GM18873 (cell line): ENCODE data around the gene GPR37.

Experiments
- ATAC-seq: cut with Tn5 transposase; IDR thresholded peaks from one replicate; pipeline ENCODE4 v1.9.1; 2021; ENCODE audit warnings: mild to moderate bottlenecking, moderate library complexity, moderate number of reproducible peaks; ENCODE audit not compliant: unreplicated experiment, low FRiP score

The GPR37 gene

GRCh38 chr7:124781418-124781817 lies 15.8 kb upstream of the GPR37 start:
- no peak for ATAC-seq

- no peak for ATAC-seq
Measured at GRCh38 chr7:124780608-124781007, 15.0 kb upstream of the GPR37 start.

- ATAC-seq, result no peak
Measured at GRCh38 chr7:124780056-124780455, 14.5 kb upstream of the GPR37 start.

- ATAC-seq, result no peak
Measured at GRCh38 chr7:124779620-124780019, 14.0 kb upstream of the GPR37 start.

- ATAC-seq, result no peak
Measured at GRCh38 chr7:124779194-124779593, 13.6 kb upstream of the GPR37 start.

GRCh38 chr7:124777268-124777667 lies 11.7 kb upstream of the GPR37 start:
- no peak for ATAC-seq

- no peak for ATAC-seq
Measured at GRCh38 chr7:124776153-124776552, 10.6 kb upstream of the GPR37 start.

GRCh38 chr7:124775422-124775821 lies 9.8 kb upstream of the GPR37 start:
- no peak for ATAC-seq

GRCh38 chr7:124773938-124774337 lies 8.3 kb upstream of the GPR37 start:
- ATAC-seq, result no peak

GRCh38 chr7:124773339-124773738 lies 7.7 kb upstream of the GPR37 start:
- ATAC-seq, result no peak

GRCh38 chr7:124769136-124769535 lies 3.5 kb upstream of the GPR37 start:
- ATAC-seq, result no peak

- ATAC-seq, result no peak
Measured at GRCh38 chr7:124768525-124768924, 2.9 kb upstream of the GPR37 start.

GRCh38 chr7:124764847-124765400 lies 668 bp downstream of the GPR37 start:
- no peak for ATAC-seq

- no peak for ATAC-seq
Measured at GRCh38 chr7:124764051-124764846, 1.3 kb downstream of the GPR37 start.

GRCh38 chr7:124762611-124763143 lies 2.9 kb downstream of the GPR37 start:
- ATAC-seq, result no peak

GRCh38 chr7:124761164-124761715 lies 4.4 kb downstream of the GPR37 start:
- no peak for ATAC-seq

- ATAC-seq, result no peak
Measured at GRCh38 chr7:124758327-124758726, 7.3 kb downstream of the GPR37 start.

- no peak for ATAC-seq
Measured at GRCh38 chr7:124754576-124755268, 10.9 kb downstream of the GPR37 start.

- no peak for ATAC-seq
Measured at GRCh38 chr7:124752310-124752709, 13.3 kb downstream of the GPR37 start.

GRCh38 chr7:124751027-124751426 lies 14.6 kb downstream of the GPR37 start:
- ATAC-seq, result no peak

GRCh38 chr7:124747072-124747471 lies 18.5 kb downstream of the GPR37 start:
- no peak for ATAC-seq
